22Rv1 (cell line): ENCODE data around the gene GOLGA5.

ENCODE experiments used
- ZFX ChIP-seq: fragments of 450-650 bp; IDR thresholded peaks from 2 replicates; pipeline ENCODE4 v1.6.1; 2017; ENCODE audit warnings: antibody characterized with exemption, borderline replicate concordance
- TF ChIP-seq, protein P1 (sequence below): fragments of 450-650 bp; IDR thresholded peaks from 2 replicates; pipeline ENCODE4 v1.5.1; 2017; ENCODE audit warnings: mild to moderate bottlenecking

DNA sequence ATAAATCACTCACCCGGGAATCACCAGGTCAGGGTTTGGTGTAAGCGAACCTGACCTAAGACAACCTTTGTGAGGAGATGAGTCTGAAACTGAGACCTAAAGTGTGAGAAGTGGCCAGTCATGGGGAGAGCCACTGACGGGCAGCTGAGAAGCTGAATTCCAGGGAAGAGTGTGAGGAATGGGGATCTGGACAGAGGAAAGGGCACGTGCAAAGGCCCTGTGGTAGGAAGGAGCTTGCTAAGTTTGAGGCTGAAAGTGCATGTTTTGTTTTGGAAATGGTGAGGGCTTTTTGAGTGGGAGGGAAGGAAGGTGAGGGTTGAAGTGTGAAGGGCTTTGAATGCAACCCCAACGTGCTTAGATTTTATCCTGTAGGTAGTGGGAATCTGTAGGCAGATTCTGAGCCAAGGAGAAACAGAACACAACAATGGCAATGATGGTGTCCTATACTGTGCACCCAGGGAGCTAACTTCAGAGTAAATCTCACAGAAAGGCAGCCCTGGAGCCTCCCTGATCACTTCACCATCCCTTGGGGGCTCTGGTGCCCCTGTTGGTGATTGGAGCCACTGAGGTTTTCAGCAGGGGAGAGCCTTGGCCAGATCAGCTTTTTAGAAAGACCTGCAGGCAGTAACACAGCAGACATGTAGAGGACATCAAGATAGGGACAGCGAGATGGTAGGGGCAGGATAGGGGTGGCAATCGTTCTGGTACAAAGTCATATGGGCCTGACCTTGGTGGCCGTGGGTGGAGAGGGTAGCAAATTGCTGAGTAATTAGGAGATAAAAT is 91.4 kb downstream of the GOLGA5 start:
- TF ChIP-seq, protein P1, sequence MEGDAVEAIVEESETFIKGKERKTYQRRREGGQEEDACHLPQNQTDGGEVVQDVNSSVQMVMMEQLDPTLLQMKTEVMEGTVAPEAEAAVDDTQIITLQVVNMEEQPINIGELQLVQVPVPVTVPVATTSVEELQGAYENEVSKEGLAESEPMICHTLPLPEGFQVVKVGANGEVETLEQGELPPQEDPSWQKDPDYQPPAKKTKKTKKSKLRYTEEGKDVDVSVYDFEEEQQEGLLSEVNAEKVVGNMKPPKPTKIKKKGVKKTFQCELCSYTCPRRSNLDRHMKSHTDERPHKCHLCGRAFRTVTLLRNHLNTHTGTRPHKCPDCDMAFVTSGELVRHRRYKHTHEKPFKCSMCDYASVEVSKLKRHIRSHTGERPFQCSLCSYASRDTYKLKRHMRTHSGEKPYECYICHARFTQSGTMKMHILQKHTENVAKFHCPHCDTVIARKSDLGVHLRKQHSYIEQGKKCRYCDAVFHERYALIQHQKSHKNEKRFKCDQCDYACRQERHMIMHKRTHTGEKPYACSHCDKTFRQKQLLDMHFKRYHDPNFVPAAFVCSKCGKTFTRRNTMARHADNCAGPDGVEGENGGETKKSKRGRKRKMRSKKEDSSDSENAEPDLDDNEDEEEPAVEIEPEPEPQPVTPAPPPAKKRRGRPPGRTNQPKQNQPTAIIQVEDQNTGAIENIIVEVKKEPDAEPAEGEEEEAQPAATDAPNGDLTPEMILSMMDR = no peak
- TF ChIP-seq ZFX = no peak
